ENCODE results near the gene ERGIC3.
A peak's percentile ranks its signal among the peaks of the same experiment; 100 is the strongest.
"Not testable (repeated sequence)": the region's sequence is repeated elsewhere in the genome, so short reads cannot be mapped to it uniquely, and the experiment has no call there.

The ERGIC3 gene

DNA sequence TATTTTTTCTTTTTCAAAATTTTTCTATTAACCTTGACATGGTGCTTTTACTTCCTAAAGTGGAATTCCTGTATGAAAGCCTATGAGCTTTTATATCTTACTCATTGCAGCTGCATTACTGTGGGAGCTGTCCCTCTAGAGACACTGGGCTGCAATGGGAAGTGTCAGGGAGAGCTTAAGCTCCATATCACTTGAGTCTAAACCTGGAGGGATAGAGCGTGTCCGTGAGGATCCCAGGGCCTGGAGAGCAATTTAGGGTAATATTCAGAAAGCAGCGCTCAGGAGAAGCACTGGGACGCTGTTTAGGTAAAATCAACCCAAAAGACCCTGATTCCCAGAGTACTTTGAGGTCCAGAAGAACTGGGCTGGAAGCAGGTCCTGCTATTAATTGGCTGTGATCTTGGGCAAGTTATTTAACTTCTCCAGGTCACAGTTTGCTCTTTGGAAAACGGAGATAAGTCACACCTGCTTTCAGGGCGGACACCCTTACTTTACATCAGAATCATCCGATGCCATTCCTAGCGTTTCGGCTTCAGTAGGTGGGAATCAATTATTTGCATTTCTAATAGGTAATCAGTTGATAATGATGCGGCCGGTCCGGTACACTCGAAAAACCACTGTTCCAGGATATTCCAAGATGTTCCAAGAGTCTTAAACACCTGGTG, 628 bp upstream of the ERGIC3 start:
- TF ChIP-seq CTCF (IDR thresholded peaks at IDR 0.05) (no peak), ZFX (IDR thresholded peaks at IDR 0.05; ENCODE audit: borderline replicate concordance) (no peak)
- peak overlapping the region; percentile 86; the same call in 1 of the 2 replicates for H3K27ac ChIP-seq

DNA sequence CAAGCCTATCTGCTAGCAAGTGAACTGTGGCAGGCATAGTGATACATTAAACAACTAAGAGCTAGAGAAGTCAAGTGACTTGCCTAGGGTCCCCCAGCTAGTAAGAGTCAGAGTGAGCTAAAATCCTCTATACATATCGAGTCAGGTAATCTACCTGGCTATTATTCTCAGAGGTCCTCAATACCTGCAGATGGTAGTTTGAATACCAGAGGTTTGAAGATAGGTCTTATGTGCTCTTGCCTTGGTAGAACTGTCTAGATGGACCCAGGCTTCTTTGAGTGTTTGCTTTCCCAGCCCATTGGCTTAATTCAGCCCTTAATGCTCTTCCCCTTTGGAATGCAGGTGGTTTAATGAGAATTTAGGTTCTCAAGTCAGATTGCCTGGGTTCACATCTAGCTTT, 1.1 kb downstream of the ERGIC3 start:
- no peak overlapping the region for H3K27ac ChIP-seq
- no peak for TF ChIP-seq ZFX (IDR thresholded peaks at IDR 0.05; ENCODE audit: borderline replicate concordance)
- no peak for TF ChIP-seq CTCF (IDR thresholded peaks at IDR 0.05)

- no peak overlapping the region for H3K27ac ChIP-seq
- TF ChIP-seq CTCF (IDR thresholded peaks at IDR 0.05) (no peak), ZFX (IDR thresholded peaks at IDR 0.05; ENCODE audit: borderline replicate concordance) (no peak)
These were observed 2.6 kb downstream of the ERGIC3 start for GRCh38 chr20:35544436-35544835.

- not testable (repeated sequence) for H3K27ac ChIP-seq
These were observed 3.1 kb downstream of the ERGIC3 start for GRCh38 chr20:35544941-35545340.

GRCh38 chr20:35546127-35546526, 4.2 kb downstream of the ERGIC3 start:
- TF ChIP-seq CTCF (IDR thresholded peaks at IDR 0.05) (no peak), ZFX (IDR thresholded peaks at IDR 0.05; ENCODE audit: borderline replicate concordance) (no peak)

DNA sequence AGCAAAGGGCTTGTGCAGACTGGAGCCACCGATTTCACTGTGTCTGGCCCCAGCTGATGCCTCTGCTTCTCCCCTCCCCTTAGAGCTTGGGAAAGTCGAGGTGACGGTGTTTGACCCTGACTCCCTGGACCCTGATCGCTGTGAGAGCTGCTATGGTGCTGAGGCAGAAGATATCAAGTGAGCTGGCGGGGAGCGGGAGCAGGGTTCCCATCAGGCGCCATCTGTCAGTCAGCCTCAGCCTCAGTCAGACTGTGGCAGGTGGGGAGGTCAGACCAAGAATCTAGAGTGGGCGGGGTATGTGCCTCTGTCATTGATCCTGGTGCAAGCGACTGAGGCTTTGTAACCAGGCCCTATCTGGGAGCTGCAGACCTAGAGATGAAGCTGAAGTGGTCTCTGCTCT, 5.5 kb downstream of the ERGIC3 start:
- TF ChIP-seq CTCF (IDR thresholded peaks at IDR 0.05): no peak
- no peak for TF ChIP-seq ZFX (IDR thresholded peaks at IDR 0.05; ENCODE audit: borderline replicate concordance)
- no peak overlapping the region for H3K27ac ChIP-seq

More at GRCh38 chr20:35546127-35546526, 4.2 kb downstream of the ERGIC3 start:
- H3K27ac ChIP-seq: no peak overlapping the region

DNA sequence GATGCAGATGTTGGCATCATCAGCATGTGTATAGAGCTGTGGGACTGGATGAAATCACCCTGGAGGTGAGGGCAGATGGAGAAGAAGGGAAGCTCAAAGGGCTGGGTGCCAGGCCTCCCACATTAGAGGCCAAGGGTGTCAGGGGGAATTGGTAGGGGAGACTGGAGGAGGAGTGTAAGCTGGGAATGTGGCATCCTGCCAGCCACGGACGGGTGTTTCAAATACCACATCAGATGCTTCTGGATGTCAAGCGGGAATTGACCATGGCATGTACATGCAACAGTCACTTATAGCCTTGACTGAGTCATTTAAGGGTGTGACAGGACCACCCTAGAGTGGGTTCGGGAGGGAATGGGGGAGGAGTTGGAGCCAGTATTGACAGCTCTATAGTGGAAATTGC, 9.6 kb downstream of the ERGIC3 start:
- TF ChIP-seq CTCF (IDR thresholded peaks at IDR 0.05) (no peak), ZFX (IDR thresholded peaks at IDR 0.05; ENCODE audit: borderline replicate concordance) (no peak)
- no peak overlapping the region for H3K27ac ChIP-seq

DNA sequence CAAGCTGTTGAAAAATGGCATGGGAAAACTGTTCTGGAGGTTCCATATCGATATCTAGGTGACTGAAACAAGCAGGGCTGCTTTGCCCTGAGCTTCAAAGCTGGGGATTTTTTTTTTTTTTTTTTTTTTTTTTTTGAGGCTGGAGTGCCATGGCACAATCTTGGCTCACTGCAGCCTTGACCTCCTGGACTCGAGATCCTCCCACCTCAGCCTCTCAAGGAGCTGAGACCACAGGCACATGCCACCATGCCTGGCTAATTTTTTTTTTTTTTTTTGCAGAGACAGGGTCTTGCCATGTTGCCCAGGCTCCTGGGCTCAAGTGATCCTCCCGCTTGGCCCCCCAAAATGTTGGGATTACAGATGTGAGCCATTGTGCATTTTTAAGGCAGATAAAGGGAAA, 11.0 kb downstream of the ERGIC3 start:
- TF ChIP-seq ZFX (IDR thresholded peaks at IDR 0.05; ENCODE audit: borderline replicate concordance) (no peak), CTCF (IDR thresholded peaks at IDR 0.05) (no peak)
- no peak overlapping the region for H3K27ac ChIP-seq

DNA sequence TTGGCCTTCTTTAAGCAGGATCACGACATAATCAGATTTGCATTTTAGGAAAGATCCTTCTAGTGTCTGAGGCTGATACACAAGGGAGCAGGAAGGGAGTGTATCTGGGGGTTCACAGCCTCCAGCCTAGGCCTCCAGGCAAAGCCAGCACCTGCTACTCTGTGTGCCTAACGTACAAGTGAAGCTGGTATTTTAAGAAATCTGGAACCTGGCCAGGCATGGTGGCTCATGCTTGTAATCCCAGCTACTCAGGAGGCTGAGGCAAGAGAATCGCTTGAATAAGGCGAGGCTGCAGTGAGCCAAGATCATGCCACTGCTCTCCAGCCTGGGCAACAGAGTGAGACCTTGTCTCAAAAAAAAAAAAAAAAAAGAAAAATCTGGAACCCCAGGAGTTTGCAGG, 13.6 kb downstream of the ERGIC3 start:
- not testable (repeated sequence) for H3K27ac ChIP-seq
